HG03025 (cell line): Measurements from ENCODE around the gene MAN1A2.

Experiments
- ATAC-seq: cut with Tn5 transposase; IDR thresholded peaks from one replicate; pipeline ENCODE4 v1.9.1; 2021; ENCODE audit warnings: mild to moderate bottlenecking, moderate library complexity; ENCODE audit not compliant: unreplicated experiment, low FRiP score

Gene MAN1A2

GRCh38 chr1:117479086-117479485 is 111.8 kb downstream of the MAN1A2 start:
- ATAC-seq = no peak

- no peak for ATAC-seq
Measured at GRCh38 chr1:117481410-117481809, 114.2 kb downstream of the MAN1A2 start.

GRCh38 chr1:117493906-117494305 is 126.7 kb downstream of the MAN1A2 start:
- no peak for ATAC-seq

- ATAC-seq = no peak
Measured at GRCh38 chr1:117495068-117495467, 127.8 kb downstream of the MAN1A2 start.

GRCh38 chr1:117499071-117499470 is 131.8 kb downstream of the MAN1A2 start:
- ATAC-seq = no peak

- no peak for ATAC-seq
Measured at GRCh38 chr1:117500584-117500983, 133.3 kb downstream of the MAN1A2 start.

GRCh38 chr1:117501281-117501680 is 134.0 kb downstream of the MAN1A2 start:
- no peak for ATAC-seq

DNA sequence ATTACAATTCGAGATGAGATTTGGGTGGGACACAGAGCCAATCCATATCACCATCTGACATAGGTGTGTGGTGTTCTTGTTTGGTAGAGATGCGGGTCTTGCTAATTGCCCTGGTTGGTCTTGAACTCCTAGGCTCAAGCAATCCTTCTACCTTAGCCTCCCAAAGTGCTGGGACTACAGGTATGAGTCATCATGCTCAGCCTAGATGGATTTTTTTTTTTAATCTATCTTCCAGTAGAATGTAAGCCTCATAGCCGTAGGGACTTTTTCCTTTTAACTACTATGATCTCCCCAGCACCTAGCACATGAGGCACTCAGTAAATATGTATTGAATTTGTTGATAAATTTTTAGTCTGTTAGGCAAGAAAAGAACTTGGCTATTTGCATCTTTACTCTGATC is 144.0 kb downstream of the MAN1A2 start:
- no peak for ATAC-seq

GRCh38 chr1:117512728-117513321 is 145.6 kb downstream of the MAN1A2 start:
- ATAC-seq = no peak

- ATAC-seq = no peak
Measured at GRCh38 chr1:117523111-117523510, 155.9 kb downstream of the MAN1A2 start.

GRCh38 chr1:117527074-117527473 is 159.8 kb downstream of the MAN1A2 start:
- ATAC-seq = no peak

GRCh38 chr1:117527566-117528102 is 160.4 kb downstream of the MAN1A2 start:
- no peak for ATAC-seq

DNA sequence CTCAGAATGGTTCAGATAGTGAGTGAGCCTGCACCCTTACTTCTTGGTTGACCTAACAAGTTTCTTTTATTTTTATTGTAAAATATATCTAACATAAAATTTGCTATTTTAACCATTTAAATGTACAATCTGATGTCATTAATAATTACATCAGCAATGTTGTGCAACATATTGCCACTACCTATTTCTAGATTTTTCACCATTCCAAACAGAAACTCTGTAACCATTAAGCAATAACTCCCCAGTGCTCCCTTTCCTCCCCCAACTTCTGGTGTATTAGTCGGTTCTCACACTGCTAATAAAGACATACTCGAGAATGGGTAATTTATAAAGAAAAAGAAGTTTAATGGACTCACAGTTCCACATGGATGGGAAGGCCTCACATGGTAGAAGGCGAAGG is 162.4 kb downstream of the MAN1A2 start:
- ATAC-seq = no peak

DNA sequence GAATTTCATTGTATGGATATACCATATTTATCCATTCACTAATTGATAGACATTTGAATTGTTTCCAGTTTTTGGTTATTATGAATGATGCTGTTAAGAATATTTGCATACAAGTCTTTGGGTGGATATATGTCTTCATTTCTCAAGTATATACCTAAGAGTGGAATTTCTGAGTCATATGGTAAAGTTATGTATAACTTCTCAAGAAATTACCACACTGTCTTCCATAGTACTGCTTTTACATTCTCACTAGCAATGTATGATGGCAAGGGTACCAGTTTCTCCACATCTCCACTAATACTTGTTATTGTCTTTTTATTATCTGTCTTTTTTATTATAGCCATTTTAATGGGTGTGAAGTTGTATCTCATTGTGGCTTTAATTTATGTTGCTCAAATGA is 164.0 kb downstream of the MAN1A2 start:
- ATAC-seq = no peak

DNA sequence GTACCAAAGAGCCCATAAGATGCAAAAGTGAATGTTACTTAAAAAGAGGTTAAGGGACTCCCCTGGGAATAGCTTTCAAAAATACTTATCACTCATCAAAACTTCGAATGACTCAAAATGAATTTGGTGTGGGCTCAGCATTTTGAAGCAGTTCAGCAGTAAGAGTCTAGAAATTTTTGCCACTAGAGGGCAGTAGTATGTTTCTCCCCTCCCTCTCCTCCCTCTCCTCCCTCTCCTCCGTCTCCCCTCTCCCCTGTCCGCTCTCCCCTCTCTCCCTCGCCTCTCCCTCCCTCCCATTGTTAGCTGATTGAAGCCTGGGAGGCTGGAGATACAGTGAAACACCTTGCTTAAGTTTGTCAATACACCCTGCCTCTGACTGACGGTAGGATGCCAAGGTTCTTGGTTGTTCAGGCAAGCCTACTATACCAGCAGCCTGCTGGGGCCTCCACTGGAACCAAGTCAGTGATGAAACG is 167.8 kb downstream of the MAN1A2 start:
- ATAC-seq = no peak

DNA sequence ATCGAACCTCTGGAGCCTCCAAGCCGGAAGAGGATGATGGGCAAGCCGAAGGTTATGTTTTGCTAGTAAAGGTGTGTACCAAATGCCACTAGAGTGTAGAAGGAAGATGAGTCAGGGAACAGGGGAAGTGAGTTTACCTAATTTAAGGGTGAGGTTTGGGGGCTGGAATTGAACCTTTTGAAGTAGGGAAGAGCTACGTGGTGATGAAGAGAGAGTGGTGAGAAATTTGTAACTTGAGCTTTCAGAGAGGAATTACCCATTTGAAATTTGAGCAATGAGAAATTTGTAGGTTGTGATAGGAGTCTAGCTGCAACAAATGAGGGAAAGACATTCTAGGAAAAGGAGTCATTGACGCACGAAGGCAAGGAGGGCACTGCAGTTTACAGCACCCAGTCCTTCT is 168.6 kb downstream of the MAN1A2 start:
- no peak for ATAC-seq

DNA sequence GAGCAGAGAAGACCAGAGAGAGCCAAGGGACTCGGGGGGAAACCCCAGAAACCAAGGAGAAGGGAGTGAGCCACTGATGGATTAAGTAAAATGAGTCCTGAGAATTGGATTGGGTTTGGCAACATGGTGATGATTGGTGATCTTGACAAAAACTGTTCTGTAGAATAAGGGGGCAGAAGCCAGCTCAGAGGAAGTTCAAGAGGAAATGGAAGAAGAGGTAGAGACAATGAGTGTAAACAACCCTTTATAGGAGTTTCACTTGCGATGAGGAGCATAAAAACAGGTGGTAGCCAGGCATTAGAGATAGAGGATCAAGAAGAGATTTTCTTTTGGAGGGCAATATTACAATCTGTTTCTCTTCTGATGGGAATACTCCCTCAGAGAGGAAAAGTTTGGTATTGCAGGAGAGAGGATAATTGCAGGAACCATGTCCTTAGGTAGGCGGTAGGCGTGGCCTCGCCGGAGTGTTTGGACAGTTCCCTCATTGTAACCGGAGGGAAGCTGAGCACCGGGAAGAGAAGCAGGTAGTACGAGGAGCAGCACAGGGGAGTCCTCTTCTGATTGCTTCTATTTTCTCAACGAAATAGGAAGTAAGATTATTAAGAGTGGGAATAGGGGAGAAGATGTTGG is 170.2 kb downstream of the MAN1A2 start:
- no peak for ATAC-seq

DNA sequence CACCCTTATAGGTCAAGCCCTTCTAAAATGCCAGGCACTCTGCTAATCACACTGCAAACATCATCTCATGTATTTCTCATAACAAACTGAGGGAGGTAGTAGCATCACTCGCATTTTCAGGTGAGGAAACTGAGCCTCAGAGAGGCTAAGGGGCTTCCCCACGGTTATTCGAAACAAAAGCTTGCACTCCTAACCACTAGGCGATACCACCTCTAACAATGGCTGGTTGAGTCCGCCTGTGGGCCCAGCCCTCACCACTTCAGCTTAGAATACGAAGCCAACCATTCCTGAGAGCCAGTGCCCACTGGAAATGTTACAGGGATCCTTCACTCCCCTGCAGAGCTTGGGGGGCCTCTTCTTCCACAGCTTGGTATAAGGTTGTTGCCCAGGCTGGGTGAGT is 173.3 kb downstream of the MAN1A2 start:
- ATAC-seq = no peak

- no peak for ATAC-seq
Measured at GRCh38 chr1:117541003-117541402, 173.8 kb downstream of the MAN1A2 start.

- no peak for ATAC-seq
Measured at GRCh38 chr1:117541585-117541984, 174.3 kb downstream of the MAN1A2 start.

DNA sequence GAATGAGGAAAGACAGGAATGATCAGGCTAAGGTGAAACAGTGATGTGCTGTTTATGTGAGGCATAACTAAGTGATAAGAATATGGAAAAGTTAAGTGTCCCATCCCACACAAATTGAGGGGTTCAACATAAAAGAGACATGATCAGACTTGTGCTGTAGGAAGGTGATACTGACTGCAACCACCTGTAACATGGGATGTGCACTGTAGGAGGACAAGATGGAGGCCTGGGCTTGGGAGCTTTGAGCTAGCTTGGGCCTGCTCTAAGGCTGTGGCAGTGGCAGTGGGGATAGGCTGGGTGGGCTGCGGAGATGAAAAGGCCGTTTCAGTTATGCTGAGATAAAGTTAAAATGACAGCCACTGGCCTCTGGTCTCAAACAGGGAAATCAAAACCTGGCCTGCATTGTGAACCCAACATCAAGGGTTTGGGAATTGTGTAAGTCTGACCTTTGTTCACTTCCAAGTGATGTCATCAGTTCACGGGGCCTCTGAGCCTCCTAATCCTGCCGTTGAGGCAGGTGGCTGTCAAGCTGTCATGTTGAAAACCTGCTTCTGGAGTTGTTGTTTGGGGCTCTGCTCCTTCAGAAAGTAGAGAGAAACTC is 177.4 kb downstream of the MAN1A2 start:
- no peak for ATAC-seq

DNA sequence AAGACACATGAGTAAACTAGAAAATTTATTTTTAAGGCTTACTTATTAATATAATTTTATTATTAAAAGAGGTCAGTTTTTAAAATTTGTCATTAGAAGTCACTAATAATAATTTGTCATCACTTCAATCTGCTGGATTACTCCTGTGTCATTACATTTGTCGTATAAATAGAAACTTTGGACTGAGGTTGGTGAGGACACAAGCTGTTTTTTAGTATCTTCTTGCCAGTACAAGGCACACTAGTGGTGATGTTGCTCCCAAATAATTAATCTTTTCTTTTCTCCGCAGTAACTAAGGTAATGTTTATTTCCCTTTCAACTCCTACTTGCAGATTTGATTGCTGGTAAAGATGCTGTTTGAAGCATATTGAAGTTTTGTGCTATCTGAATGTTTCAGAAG is 179.2 kb downstream of the MAN1A2 start:
- no peak for ATAC-seq
